Measurements from ENCODE around the gene UNC13C. TPM values are rescaled to one million over a fixed set of nuclear protein-coding genes. Genes with fewer than 3 reads are reported as not detected.

Gene UNC13C
- polyA plus RNA-seq, 1 experiment: not detected

DNA sequence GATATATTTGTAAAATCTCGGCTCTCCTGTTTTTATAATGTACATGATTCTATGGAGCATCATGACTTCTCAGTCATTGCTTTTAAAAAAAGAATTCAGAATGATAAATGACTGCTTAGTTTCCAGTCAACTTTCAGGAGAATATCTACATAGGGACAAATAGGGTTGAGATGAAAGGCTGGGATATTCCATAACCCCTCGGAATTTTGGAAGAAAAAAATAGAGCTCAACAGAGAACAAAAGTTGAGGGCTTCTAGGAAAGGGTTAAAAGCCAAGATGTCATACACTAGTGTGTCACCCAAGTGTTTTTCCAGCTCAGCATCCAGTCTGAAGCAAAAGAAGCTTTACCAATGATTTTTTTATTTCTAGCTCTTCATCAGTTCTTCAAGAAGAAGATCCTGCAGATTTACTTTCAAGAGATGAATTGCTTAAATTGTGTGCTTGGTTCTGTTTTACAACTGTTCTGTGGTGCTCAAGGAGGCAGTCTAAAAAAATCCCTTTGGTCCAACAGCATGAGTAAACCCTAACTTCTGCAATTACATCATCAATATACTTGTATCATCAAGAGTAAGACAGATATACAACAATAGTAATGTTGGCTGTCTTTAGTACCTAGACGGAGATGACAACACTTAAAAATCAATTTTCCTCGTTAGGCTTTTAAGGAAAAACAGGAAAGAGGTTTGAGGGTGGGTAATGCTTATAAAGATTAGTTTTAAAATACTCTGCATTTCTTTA, 979 bp downstream of the UNC13C start:
- H3K27me3 ChIP-seq (ENCODE audit: control insufficient read depth, insufficient read depth, low read length): no peaks in the 10 kb centered on the region
- TF ChIP-seq CTCF (IDR thresholded peaks at IDR 0.05; ENCODE audit: low read depth, low read length): no peak
- ChIA-PET POLR2A (no interaction called here), CTCF (no interaction called here)
- no peak overlapping the region for H3K27ac ChIP-seq (ENCODE audit: low read depth, low read length)
- no peaks in the 10 kb centered on the region for H3K9me3 ChIP-seq (ENCODE audit: control insufficient read depth, insufficient read depth, low read length)
- H3K4me3 ChIP-seq (ENCODE audit: low read depth, low read length): no peak overlapping the region
- no peak for DNase-seq (ENCODE audit: low read depth, low spot score)

- TF ChIP-seq CTCF (IDR thresholded peaks at IDR 0.05; ENCODE audit: low read depth, low read length): no peak
- POLR2A ChIA-PET: no interaction called here
- no peak for DNase-seq (ENCODE audit: low read depth, low spot score)
- no peak overlapping the region for H3K27ac ChIP-seq (ENCODE audit: low read depth, low read length)
- CTCF ChIA-PET: no interaction called here
- H3K9me3 ChIP-seq (ENCODE audit: control insufficient read depth, insufficient read depth, low read length): no peaks in the 10 kb centered on the region
- no peak overlapping the region for H3K4me3 ChIP-seq (ENCODE audit: low read depth, low read length)
- H3K27me3 ChIP-seq (ENCODE audit: control insufficient read depth, insufficient read depth, low read length): no peaks in the 10 kb centered on the region
These were observed 1.8 kb downstream of the UNC13C start for GRCh38 chr15:53980021-53980420.

DNA sequence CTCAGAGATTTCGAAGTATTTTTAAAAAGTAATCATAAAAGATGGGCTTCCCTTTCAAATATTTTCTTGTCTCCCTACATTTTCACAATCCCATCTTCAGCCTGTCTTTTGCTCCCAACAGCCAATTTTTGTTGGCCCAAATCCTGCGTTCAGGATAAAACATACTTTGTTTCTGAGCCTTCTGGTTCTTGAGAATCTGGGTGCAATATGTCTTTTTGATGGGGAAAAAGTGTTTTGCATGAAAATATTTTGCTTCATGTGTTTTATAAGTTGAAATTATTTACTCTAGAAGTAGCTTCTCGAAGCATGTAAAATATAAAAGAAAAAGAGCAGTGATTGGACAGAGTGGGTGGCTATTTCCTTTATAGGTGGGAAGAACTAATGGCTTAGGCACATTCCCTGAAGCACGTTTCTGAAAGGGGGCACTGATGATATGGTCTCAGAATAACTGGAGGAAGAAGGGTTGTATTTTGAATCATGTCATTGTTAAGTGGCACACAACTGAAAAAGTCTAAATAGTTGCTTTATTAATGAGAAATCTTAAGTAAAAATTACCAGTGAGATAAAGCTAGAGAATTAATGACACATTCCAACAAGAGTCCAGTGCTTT, 3.9 kb downstream of the UNC13C start:
- H3K9me3 ChIP-seq (ENCODE audit: control insufficient read depth, insufficient read depth, low read length): no peaks in the 10 kb centered on the region
- no peaks in the 10 kb centered on the region for H3K27me3 ChIP-seq (ENCODE audit: control insufficient read depth, insufficient read depth, low read length)
- no peak overlapping the region for H3K4me3 ChIP-seq (ENCODE audit: low read depth, low read length)
- H3K27ac ChIP-seq (ENCODE audit: low read depth, low read length): no peak overlapping the region
- POLR2A ChIA-PET: no interaction called here
- DNase-seq (ENCODE audit: low read depth, low spot score): no peak
- CTCF ChIA-PET: no interaction called here
- TF ChIP-seq CTCF (IDR thresholded peaks at IDR 0.05; ENCODE audit: low read depth, low read length): no peak

DNA sequence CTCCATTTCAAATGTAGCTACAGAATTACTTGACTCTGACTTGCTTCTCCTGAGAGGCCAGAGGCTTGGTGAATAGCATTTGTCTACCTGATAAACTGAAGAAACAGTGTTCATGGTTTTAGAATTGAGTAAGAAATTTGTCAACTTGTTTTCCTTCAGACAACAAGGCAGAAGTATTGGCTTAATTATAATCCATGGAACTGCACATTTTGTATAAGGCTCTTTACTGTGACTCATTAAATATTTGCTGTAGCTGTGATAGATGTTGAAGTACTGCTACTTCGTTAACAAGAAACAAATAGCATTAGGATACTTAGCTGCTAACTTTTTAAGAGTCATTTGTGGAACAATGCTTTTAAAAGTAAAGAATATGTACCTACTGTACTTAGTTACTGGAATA, 4.6 kb downstream of the UNC13C start:
- ChIA-PET POLR2A (no interaction called here), CTCF (no interaction called here)
- H3K27me3 ChIP-seq (ENCODE audit: control insufficient read depth, insufficient read depth, low read length): no peaks in the 10 kb centered on the region
- no peak overlapping the region for H3K27ac ChIP-seq (ENCODE audit: low read depth, low read length)
- H3K9me3 ChIP-seq (ENCODE audit: control insufficient read depth, insufficient read depth, low read length): no peaks in the 10 kb centered on the region
- no peak for DNase-seq (ENCODE audit: low read depth, low spot score)
- TF ChIP-seq CTCF (IDR thresholded peaks at IDR 0.05; ENCODE audit: low read depth, low read length): no peak
- H3K4me3 ChIP-seq (ENCODE audit: low read depth, low read length): no peak overlapping the region

DNA sequence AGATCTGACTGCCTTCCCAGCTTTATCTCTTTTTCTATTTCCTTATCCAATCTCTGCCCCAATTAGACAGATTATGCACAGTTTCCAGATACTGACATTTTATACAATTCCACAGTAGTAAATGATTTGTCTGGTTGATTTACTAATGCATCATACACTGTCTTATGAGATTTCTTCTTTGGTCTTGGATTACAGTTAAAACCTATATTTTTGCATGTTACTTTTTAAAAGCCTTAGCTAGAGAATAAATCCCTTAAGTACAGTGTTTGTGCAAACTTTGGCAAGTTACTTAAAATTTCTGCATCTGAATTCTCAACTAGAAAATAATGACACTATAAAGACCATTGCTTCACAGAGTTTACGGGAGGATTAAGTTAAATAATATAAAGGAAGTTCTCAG, 6.0 kb downstream of the UNC13C start:
- no peaks in the 10 kb centered on the region for H3K27me3 ChIP-seq (ENCODE audit: control insufficient read depth, insufficient read depth, low read length)
- no peak for TF ChIP-seq CTCF (IDR thresholded peaks at IDR 0.05; ENCODE audit: low read depth, low read length)
- H3K9me3 ChIP-seq (ENCODE audit: control insufficient read depth, insufficient read depth, low read length): no peaks in the 10 kb centered on the region
- no peak for DNase-seq (ENCODE audit: low read depth, low spot score)
- H3K4me3 ChIP-seq (ENCODE audit: low read depth, low read length): no peak overlapping the region
- no peak overlapping the region for H3K27ac ChIP-seq (ENCODE audit: low read depth, low read length)
- ChIA-PET CTCF (no interaction called here), POLR2A (no interaction called here)
